ENCODE results near the gene P2RY2.

Gene P2RY2

GRCh38 chr11:73246303-73246702 lies 28.2 kb downstream of the P2RY2 start:
- no peak for DNase-seq

GRCh38 chr11:73248526-73249185 lies 30.6 kb downstream of the P2RY2 start:
- DNase-seq, result no peak

GRCh38 chr11:73249304-73249703 lies 31.2 kb downstream of the P2RY2 start:
- no peak for DNase-seq

GRCh38 chr11:73249853-73250783 lies 32.0 kb downstream of the P2RY2 start:
- no peak for DNase-seq

GRCh38 chr11:73252577-73253191 lies 34.6 kb downstream of the P2RY2 start:
- DNase-seq, result no peak

GRCh38 chr11:73257342-73258103 lies 39.4 kb downstream of the P2RY2 start:
- no peak for DNase-seq

GRCh38 chr11:73258104-73259035 lies 40.3 kb downstream of the P2RY2 start:
- DNase-seq, result no peak

- DNase-seq, result no peak
Measured at GRCh38 chr11:73259406-73260126, 41.5 kb downstream of the P2RY2 start.

- DNase-seq, result no peak
Measured at GRCh38 chr11:73260127-73260457, 42.0 kb downstream of the P2RY2 start.

- DNase-seq, result no peak
Measured at GRCh38 chr11:73262851-73263495, 44.9 kb downstream of the P2RY2 start.

GRCh38 chr11:73263640-73264039 lies 45.6 kb downstream of the P2RY2 start:
- no peak for DNase-seq

- no peak for DNase-seq
Measured at GRCh38 chr11:73265278-73265810, 47.3 kb downstream of the P2RY2 start.

- DNase-seq, result no peak
Measured at GRCh38 chr11:73265853-73266645, 48.0 kb downstream of the P2RY2 start.

- no peak for DNase-seq
Measured at GRCh38 chr11:73266646-73267020, 48.6 kb downstream of the P2RY2 start.

GRCh38 chr11:73267122-73267846 lies 49.2 kb downstream of the P2RY2 start:
- DNase-seq, result no peak

GRCh38 chr11:73267906-73268540 lies 49.9 kb downstream of the P2RY2 start:
- no peak for DNase-seq

- no peak for DNase-seq
Measured at GRCh38 chr11:73268671-73269271, 50.7 kb downstream of the P2RY2 start.

- no peak for DNase-seq
Measured at GRCh38 chr11:73269459-73270015, 51.5 kb downstream of the P2RY2 start.
